GM23338 (cell line): ENCODE measurements around the gene TSPAN3. TPM values are rescaled to one million over a fixed set of nuclear protein-coding genes. Genes with fewer than 3 reads are reported as not detected.

ENCODE experiments used
- ATAC-seq: fragments of 200-7000 bp; cut with Tn5 transposase; 3 replicates; pipeline ENCODE4 v1.9.1; 2020
- DNase-seq: peaks from one replicate; pipeline ENCODE4 v3.0.0-alpha.2; 2015; ENCODE audit warnings: low spot score
- H2AFZ ChIP-seq: fragments of 200-600 bp; sonication (generic); 2 replicates; pipeline ENCODE4 v1.8.0; 2016; ENCODE audit warnings: antibody characterized with exemption, mild to moderate bottlenecking, moderate library complexity
- H3F3A ChIP-seq: fragments of 200-600 bp; sonication (generic); replicated peaks from 2 replicates; pipeline ENCODE4 v1.8.0; 2017; ENCODE audit warnings: antibody characterized with exemption, mixed run types, low read depth
- H3K27ac ChIP-seq: fragments of 200-600 bp; sonication (generic); 2 replicates; pipeline ENCODE4 v1.6.1; 2016; ENCODE audit warnings: low read depth
- H3K27me3 ChIP-seq: fragments of 200-600 bp; sonication (generic); 2 replicates; pipeline ENCODE4 v1.8.0; 2016; ENCODE audit warnings: mild to moderate bottlenecking, mixed run types, moderate library complexity; ENCODE audit not compliant: insufficient read depth
- H3K36me3 ChIP-seq: fragments of 200-600 bp; sonication (generic); 2 replicates; pipeline ENCODE4 v1.8.0; 2016; ENCODE audit warnings: mild to moderate bottlenecking; ENCODE audit not compliant: insufficient read depth
- H3K4me1 ChIP-seq: fragments of 200-600 bp; sonication (generic); 2 replicates; pipeline ENCODE4 v1.8.0; 2016; ENCODE audit warnings: mild to moderate bottlenecking, moderate library complexity; ENCODE audit not compliant: insufficient read depth
- H3K4me2 ChIP-seq: fragments of 200-600 bp; sonication (generic); 2 replicates; pipeline ENCODE4 v1.7.1; 2017; ENCODE audit warnings: mixed run types
- H3K4me3 ChIP-seq: fragments of 200-600 bp; sonication (generic); 2 replicates; pipeline ENCODE4 v1.6.1; 2016; ENCODE audit warnings: mixed run types
- H3K79me2 ChIP-seq: fragments of 200-600 bp; sonication (generic); replicated peaks from 2 replicates; pipeline ENCODE4 v1.8.0; 2017; ENCODE audit warnings: mild to moderate bottlenecking; ENCODE audit not compliant: insufficient read depth
- H3K9me2 ChIP-seq: fragments of 200-600 bp; sonication (generic); 2 replicates; pipeline ENCODE4 v1.8.0; 2017; ENCODE audit not compliant: insufficient read depth
- H4K20me1 ChIP-seq: fragments of 200-600 bp; sonication (generic); replicated peaks from 2 replicates; pipeline ENCODE4 v1.8.0; 2017; ENCODE audit warnings: mild to moderate bottlenecking; ENCODE audit not compliant: insufficient read depth
- H3K27ac Mint-ChIP-seq: 2 replicates; pipeline ENCODE4 v1.8.0; 2020; ENCODE audit warnings: inconsistent platforms, mild to moderate bottlenecking, moderate library complexity, mixed read lengths
- H3K27me3 Mint-ChIP-seq: 3 replicates; pipeline ENCODE4 v1.8.0; 2022; ENCODE audit warnings: low read depth, mild to moderate bottlenecking, moderate library complexity, mixed read lengths, inconsistent platforms; ENCODE audit not compliant: insufficient read depth, poor library complexity
- H3K36me3 Mint-ChIP-seq: 3 replicates; pipeline ENCODE4 v1.8.0; 2021; ENCODE audit warnings: low read depth, mild to moderate bottlenecking, inconsistent platforms, moderate library complexity, mixed read lengths
- H3K4me1 Mint-ChIP-seq: 3 replicates; pipeline ENCODE4 v1.8.0; 2020; ENCODE audit warnings: mild to moderate bottlenecking, inconsistent platforms, mixed read lengths
- H3K4me3 Mint-ChIP-seq: 3 replicates; pipeline ENCODE4 v1.8.0; 2021; ENCODE audit warnings: moderate library complexity, mild to moderate bottlenecking, inconsistent platforms, mixed read lengths
- H3K9me3 Mint-ChIP-seq: 3 replicates; pipeline ENCODE4 v1.8.0; 2020; ENCODE audit warnings: moderate library complexity, mild to moderate bottlenecking, inconsistent platforms, mixed read lengths
- JUNB ChIP-seq: IDR thresholded peaks from one replicate; pipeline ENCODE4 v1.6.1; 2016; ENCODE audit warnings: antibody characterized with exemption; ENCODE audit not compliant: unreplicated experiment
- NANOG ChIP-seq: IDR thresholded peaks from 2 replicates; pipeline ENCODE4 v1.6.1; 2016; ENCODE audit warnings: antibody characterized with exemption, borderline replicate concordance
- POLR2AphosphoS5 ChIP-seq: IDR thresholded peaks from 2 replicates; pipeline ENCODE4 v1.6.1; 2016; ENCODE audit warnings: antibody characterized with exemption, low read depth
- STAT1 ChIP-seq: IDR thresholded peaks from one replicate; pipeline ENCODE4 v1.6.1; 2016; ENCODE audit warnings: antibody characterized with exemption; ENCODE audit not compliant: unreplicated experiment
- ZNF114 ChIP-seq: fragments of 250-450 bp; sonication (Bioruptor Pico); IDR thresholded peaks from 2 replicates; pipeline ENCODE4 v1.5.0; 2020; ENCODE audit warnings: mild to moderate bottlenecking, moderate library complexity
- polyA plus RNA-seq: library from polyadenylated mRNA; unstranded; fragments of >200 nt; fragmentation: Nextera tagmentation; extraction: Ambion mirVana; gene quantifications from 2 replicates; pipeline ENCODE4 v1.2.1, GENCODE V29; 2016
- total RNA-seq: library from RNA; depleted of rRNA; stranded (reverse); fragments of >200 nt; shearing (Covaris generic); gene quantifications from 2 replicates; pipeline ENCODE4 v1.2.3, GENCODE V29; 2014
- TF ChIP-seq, protein P1 (sequence below): fragments of 250-450 bp; sonication (Bioruptor Pico); IDR thresholded peaks from 2 replicates; pipeline ENCODE4 v1.5.0; 2020; ENCODE audit warnings: mild to moderate bottlenecking, moderate library complexity

The TSPAN3 gene
- total and polyA plus RNA-seq, 2 experiments from 2014 or later, result 72.5 to 159 TPM

DNA sequence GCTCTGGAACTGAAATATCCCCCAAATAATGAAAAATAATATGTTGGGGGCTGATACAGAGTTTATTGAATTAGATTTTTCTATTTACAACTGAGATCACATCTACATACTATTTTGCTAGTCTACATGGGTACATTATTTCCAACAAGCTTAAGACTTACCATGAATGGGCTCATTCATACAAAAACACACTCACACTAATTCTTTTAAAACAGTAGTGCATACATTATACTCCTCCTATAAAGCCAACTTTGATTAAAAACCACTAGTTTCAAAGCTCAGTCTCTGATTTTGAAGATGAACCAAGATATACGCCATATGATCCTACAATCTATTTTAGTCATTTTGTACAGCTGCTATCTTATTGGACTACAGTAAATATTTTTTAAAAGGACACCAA is 24.9 kb downstream of the TSPAN3 start (continued):
- TF ChIP-seq, protein P1, sequence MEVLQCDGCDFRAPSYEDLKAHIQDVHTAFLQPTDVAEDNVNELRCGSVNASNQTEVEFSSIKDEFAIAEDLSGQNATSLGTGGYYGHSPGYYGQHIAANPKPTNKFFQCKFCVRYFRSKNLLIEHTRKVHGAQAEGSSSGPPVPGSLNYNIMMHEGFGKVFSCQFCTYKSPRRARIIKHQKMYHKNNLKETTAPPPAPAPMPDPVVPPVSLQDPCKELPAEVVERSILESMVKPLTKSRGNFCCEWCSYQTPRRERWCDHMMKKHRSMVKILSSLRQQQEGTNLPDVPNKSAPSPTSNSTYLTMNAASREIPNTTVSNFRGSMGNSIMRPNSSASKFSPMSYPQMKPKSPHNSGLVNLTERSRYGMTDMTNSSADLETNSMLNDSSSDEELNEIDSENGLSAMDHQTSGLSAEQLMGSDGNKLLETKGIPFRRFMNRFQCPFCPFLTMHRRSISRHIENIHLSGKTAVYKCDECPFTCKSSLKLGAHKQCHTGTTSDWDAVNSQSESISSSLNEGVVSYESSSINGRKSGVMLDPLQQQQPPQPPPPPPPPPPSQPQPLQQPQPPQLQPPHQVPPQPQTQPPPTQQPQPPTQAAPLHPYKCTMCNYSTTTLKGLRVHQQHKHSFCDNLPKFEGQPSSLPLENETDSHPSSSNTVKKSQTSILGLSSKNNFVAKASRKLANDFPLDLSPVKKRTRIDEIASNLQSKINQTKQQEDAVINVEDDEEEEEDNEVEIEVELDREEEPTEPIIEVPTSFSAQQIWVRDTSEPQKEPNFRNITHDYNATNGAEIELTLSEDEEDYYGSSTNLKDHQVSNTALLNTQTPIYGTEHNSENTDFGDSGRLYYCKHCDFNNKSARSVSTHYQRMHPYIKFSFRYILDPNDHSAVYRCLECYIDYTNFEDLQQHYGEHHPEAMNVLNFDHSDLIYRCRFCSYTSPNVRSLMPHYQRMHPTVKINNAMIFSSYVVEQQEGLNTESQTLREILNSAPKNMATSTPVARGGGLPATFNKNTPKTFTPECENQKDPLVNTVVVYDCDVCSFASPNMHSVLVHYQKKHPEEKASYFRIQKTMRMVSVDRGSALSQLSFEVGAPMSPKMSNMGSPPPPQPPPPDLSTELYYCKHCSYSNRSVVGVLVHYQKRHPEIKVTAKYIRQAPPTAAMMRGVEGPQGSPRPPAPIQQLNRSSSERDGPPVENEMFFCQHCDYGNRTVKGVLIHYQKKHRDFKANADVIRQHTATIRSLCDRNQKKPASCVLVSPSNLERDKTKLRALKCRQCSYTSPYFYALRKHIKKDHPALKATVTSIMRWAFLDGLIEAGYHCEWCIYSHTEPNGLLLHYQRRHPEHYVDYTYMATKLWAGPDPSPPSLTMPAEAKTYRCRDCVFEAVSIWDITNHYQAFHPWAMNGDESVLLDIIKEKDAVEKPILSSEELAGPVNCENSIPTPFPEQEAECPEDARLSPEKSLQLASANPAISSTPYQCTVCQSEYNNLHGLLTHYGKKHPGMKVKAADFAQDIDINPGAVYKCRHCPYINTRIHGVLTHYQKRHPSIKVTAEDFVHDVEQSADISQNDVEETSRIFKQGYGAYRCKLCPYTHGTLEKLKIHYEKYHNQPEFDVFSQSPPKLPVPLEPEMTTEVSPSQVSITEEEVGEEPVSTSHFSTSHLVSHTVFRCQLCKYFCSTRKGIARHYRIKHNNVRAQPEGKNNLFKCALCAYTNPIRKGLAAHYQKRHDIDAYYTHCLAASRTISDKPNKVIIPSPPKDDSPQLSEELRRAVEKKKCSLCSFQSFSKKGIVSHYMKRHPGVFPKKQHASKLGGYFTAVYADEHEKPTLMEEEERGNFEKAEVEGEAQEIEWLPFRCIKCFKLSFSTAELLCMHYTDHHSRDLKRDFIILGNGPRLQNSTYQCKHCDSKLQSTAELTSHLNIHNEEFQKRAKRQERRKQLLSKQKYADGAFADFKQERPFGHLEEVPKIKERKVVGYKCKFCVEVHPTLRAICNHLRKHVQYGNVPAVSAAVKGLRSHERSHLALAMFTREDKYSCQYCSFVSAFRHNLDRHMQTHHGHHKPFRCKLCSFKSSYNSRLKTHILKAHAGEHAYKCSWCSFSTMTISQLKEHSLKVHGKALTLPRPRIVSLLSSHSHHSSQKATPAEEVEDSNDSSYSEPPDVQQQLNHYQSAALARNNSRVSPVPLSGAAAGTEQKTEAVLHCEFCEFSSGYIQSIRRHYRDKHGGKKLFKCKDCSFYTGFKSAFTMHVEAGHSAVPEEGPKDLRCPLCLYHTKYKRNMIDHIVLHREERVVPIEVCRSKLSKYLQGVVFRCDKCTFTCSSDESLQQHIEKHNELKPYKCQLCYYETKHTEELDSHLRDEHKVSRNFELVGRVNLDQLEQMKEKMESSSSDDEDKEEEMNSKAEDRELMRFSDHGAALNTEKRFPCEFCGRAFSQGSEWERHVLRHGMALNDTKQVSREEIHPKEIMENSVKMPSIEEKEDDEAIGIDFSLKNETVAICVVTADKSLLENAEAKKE, result no peak
- TF ChIP-seq JUNB, result no peak

DNA sequence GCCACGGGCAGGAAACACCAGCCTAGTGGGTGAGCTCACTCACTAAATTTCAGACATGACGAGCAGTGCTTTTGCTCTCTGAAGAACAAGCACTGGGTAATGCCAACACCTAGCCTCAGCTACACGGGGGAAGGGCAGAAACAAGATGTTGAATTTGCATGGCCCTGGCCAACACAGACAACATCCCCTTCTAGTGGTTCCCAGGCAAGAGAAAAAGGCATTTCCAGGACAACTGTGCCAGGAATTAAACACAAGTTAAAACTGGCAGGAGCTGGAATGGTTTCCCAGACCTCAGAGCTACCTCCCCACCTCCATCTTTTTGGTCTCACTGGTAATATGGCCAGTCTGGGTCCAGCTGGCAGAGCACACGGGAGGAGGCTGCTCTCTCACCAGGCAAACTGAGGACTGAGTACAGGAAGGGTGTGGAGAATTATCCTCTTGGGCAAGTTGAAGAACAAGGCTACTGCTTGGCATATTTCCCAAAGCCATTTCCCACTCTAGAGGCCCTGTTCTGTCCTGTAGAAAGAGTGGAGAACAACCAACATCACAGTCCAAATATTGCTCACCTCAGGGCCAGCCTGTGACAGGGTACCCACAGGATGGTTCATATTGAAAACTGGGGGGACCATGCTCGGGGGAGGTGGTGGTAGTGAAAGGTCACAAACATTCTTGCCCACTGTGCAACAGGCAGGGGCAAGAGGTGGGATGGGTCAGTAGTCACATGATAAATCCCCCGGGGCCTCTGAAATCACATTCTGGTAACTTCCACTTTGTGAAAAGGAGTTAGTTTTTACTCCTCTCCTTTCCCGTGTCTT is 26.5 kb downstream of the TSPAN3 start:
- H3K9me3 Mint-ChIP-seq, result peaks cover 2% of the 10 kb centered on the region; the same call in 1 of the 3 replicates
- Histone ChIP-seq H3K9me2 (no peaks in the 10 kb centered on the region), H3F3A (no peaks in the 10 kb centered on the region), H3K27ac (no peak overlapping the region), H3K4me2 (no peak overlapping the region), H3K36me3 (peaks cover 2% of the 10 kb centered on the region; the same call in 1 of the 2 replicates), H3K27me3 (no peaks in the 10 kb centered on the region), H2AFZ (no peak overlapping the region), H4K20me1 (peaks cover 5% of the 10 kb centered on the region; the same call in 1 of the 2 replicates), H3K4me3 (no peak overlapping the region), H3K79me2 (no peaks in the 10 kb centered on the region), H3K4me1 (no peaks in the 10 kb centered on the region)
- H3K4me1 Mint-ChIP-seq, result no peaks in the 10 kb centered on the region
- no peak overlapping the region for H3K27ac Mint-ChIP-seq
- H3K4me3 Mint-ChIP-seq, result no peak overlapping the region
- H3K27me3 Mint-ChIP-seq, result peaks cover 2% of the 10 kb centered on the region
- DNase-seq, result no peak
- no peak for ATAC-seq
- H3K36me3 Mint-ChIP-seq, result peaks cover 45% of the 10 kb centered on the region
- TF ChIP-seq JUNB, result no peak
- TF ChIP-seq, protein P1, result no peak
- no peak for TF ChIP-seq POLR2AphosphoS5
- TF ChIP-seq NANOG, result no peak
- TF ChIP-seq ZNF114 (CRISPR knock-in tag), result no peak
- TF ChIP-seq STAT1, result no peak
